Nephron progenitor cell (in vitro differentiated cells): ENCODE results near the gene PDE6G.
A peak's percentile ranks its signal among the peaks of the same experiment; 100 is the strongest.
"Not testable (repeated sequence)": the region's sequence is repeated elsewhere in the genome, so short reads cannot be mapped to it uniquely, and the experiment has no call there.

Experiments used
- DNase-seq: peaks from one replicate; pipeline ENCODE4 v3.0.0; 2021
- H3K27ac Mint-ChIP-seq: 2 replicates; pipeline ENCODE4 v1.8.0; 2021; ENCODE audit warnings: mild to moderate bottlenecking, moderate library complexity, mixed read lengths
- H3K27me3 Mint-ChIP-seq: 2 replicates; pipeline ENCODE4 v1.8.0; 2021; ENCODE audit warnings: mild to moderate bottlenecking, low read depth, mixed read lengths; ENCODE audit not compliant: poor library complexity
- H3K36me3 Mint-ChIP-seq: 2 replicates; pipeline ENCODE4 v1.8.0; 2021; ENCODE audit warnings: low read depth, mixed read lengths
- H3K4me1 Mint-ChIP-seq: 2 replicates; pipeline ENCODE4 v1.8.0; 2021; ENCODE audit warnings: mixed read lengths
- H3K4me3 Mint-ChIP-seq: 2 replicates; pipeline ENCODE4 v1.8.0; 2021; ENCODE audit warnings: mild to moderate bottlenecking, moderate library complexity, mixed read lengths
- H3K9me3 Mint-ChIP-seq: 2 replicates; pipeline ENCODE4 v1.8.0; 2021; ENCODE audit warnings: mild to moderate bottlenecking, moderate library complexity, mixed read lengths
- CTCF ChIP-seq: fragments of 200-600 bp; sonication (generic); IDR thresholded peaks from 2 replicates; pipeline ENCODE4 v1.5.0; 2021; ENCODE audit warnings: antibody characterized with exemption

PDE6G gene

GRCh38 chr17:81676906-81677305, 20.6 kb upstream of the PDE6G start:
- TF ChIP-seq CTCF = no peak
- H3K4me3 Mint-ChIP-seq = no peak overlapping the region
- no peak overlapping the region for H3K27ac Mint-ChIP-seq
- peaks cover 3% of the 10 kb centered on the region for H3K27me3 Mint-ChIP-seq
- H3K9me3 Mint-ChIP-seq = peaks cover 5% of the 10 kb centered on the region
- H3K4me1 Mint-ChIP-seq = peaks cover 11% of the 10 kb centered on the region
- H3K36me3 Mint-ChIP-seq = peaks cover 34% of the 10 kb centered on the region
- DNase-seq = no peak

- H3K36me3 Mint-ChIP-seq = peaks cover 45% of the 10 kb centered on the region
- H3K4me3 Mint-ChIP-seq, H3K4me1 Mint-ChIP-seq, H3K9me3 Mint-ChIP-seq, H3K27me3 Mint-ChIP-seq, H3K27ac Mint-ChIP-seq: not testable (repeated sequence)
- peak; percentile 33 for DNase-seq
- peak; percentile 65 for TF ChIP-seq CTCF
Measured at GRCh38 chr17:81675515-81676221, 19.3 kb upstream of the PDE6G start.

GRCh38 chr17:81673561-81674258, 17.4 kb upstream of the PDE6G start:
- Mint-ChIP-seq H3K9me3 (peaks cover 5% of the 10 kb centered on the region), H3K36me3 (peaks cover 53% of the 10 kb centered on the region), H3K4me1 (peaks cover 6% of the 10 kb centered on the region), H3K27me3 (peaks cover 3% of the 10 kb centered on the region), H3K4me3 (no peak overlapping the region), H3K27ac (peak overlapping the region; percentile 45)
- DNase-seq = no peak
- TF ChIP-seq CTCF = no peak

- no peak for TF ChIP-seq CTCF
- no peak overlapping the region for H3K27ac Mint-ChIP-seq
- peaks cover 3% of the 10 kb centered on the region for H3K27me3 Mint-ChIP-seq
- H3K9me3 Mint-ChIP-seq = peaks cover 5% of the 10 kb centered on the region
- H3K4me3 Mint-ChIP-seq = no peak overlapping the region
- DNase-seq = no peak
- H3K4me1 Mint-ChIP-seq = peaks cover 12% of the 10 kb centered on the region
- peaks cover 59% of the 10 kb centered on the region for H3K36me3 Mint-ChIP-seq
Measured at GRCh38 chr17:81672954-81673353, 16.6 kb upstream of the PDE6G start.

GRCh38 chr17:81672504-81672903, 16.2 kb upstream of the PDE6G start:
- peaks cover 5% of the 10 kb centered on the region for H3K9me3 Mint-ChIP-seq
- H3K36me3 Mint-ChIP-seq = peaks cover 64% of the 10 kb centered on the region
- H3K4me1 Mint-ChIP-seq = peaks cover 16% of the 10 kb centered on the region
- no peak for DNase-seq
- H3K27me3 Mint-ChIP-seq = peaks cover 3% of the 10 kb centered on the region
- TF ChIP-seq CTCF = no peak
- no peak overlapping the region for H3K4me3 Mint-ChIP-seq
- no peak overlapping the region for H3K27ac Mint-ChIP-seq

- Mint-ChIP-seq H3K4me1 (peaks cover 36% of the 10 kb centered on the region), H3K9me3 (no peaks in the 10 kb centered on the region), H3K4me3 (peak overlapping the region; percentile 95), H3K27me3 (no peaks in the 10 kb centered on the region), H3K36me3 (peaks cover 52% of the 10 kb centered on the region), H3K27ac (peak overlapping the region; percentile 83)
- DNase-seq = no peak
- no peak for TF ChIP-seq CTCF
Measured at GRCh38 chr17:81667754-81668153, 11.4 kb upstream of the PDE6G start.
